Progenitor cell of endocrine pancreas (in vitro differentiated cells): Measurements from ENCODE around the gene SRCIN1. TPM values are rescaled to one million over a fixed set of nuclear protein-coding genes. Genes with fewer than 3 reads are reported as not detected.

Experiments used
- DNase-seq: peaks from one replicate; pipeline ENCODE4 v3.0.0; 2021; ENCODE audit warnings: low spot score; ENCODE audit not compliant: unreplicated experiment
- H3K27ac Mint-ChIP-seq: 2 replicates; pipeline ENCODE4 v1.8.0; 2021; ENCODE audit warnings: mild to moderate bottlenecking, moderate library complexity, mixed read lengths
- H3K27me3 Mint-ChIP-seq: 2 replicates; pipeline ENCODE4 v1.8.0; 2021; ENCODE audit warnings: mixed read lengths
- H3K36me3 Mint-ChIP-seq: 2 replicates; pipeline ENCODE4 v1.8.0; 2022; ENCODE audit warnings: mixed read lengths; ENCODE audit not compliant: insufficient read depth
- H3K4me1 Mint-ChIP-seq: 2 replicates; pipeline ENCODE4 v1.8.0; 2021; ENCODE audit warnings: low read depth, mixed read lengths
- H3K4me3 Mint-ChIP-seq: 2 replicates; pipeline ENCODE4 v1.8.0; 2021; ENCODE audit warnings: low read depth, mild to moderate bottlenecking, moderate library complexity, mixed read lengths
- H3K9me3 Mint-ChIP-seq: 2 replicates; pipeline ENCODE4 v1.8.0; 2021; ENCODE audit warnings: low read depth, mixed read lengths
- CTCF ChIP-seq: fragments of 200-600 bp; sonication (generic); IDR thresholded peaks from one replicate; pipeline ENCODE4 v1.5.0; 2021; ENCODE audit warnings: antibody characterized with exemption, mild to moderate bottlenecking; ENCODE audit not compliant: unreplicated experiment
- total RNA-seq: library from RNA; stranded (reverse); gene quantifications from 2 replicates; pipeline ENCODE4 v1.2.1, GENCODE V29; 2021

SRCIN1 gene
- total RNA-seq, 1 donor from 2014 or later: 13.8 TPM

DNA sequence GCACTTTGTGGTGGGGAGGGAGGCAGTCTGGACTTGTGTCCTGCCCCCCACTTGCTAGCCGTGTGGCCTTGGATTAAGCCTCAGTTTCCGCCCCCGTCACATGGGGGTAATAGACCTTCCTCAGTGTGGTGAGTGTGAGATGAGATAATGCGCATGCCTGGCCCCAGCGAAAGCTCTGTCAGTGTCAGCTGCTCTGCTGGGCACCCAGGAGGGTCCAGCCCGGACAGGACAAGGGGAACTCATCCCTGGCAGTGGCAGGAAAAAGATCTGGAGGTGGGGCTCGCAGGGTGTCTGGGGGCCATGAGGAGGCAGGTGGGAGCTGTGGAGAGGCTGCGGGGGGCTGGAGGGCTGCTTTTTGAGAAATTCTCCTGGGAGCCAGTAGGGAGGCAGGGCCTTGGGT, 63.5 kb downstream of the SRCIN1 start:
- H3K27ac Mint-ChIP-seq: no peak overlapping the region
- peaks cover 3% of the 10 kb centered on the region for H3K9me3 Mint-ChIP-seq
- peaks cover 2% of the 10 kb centered on the region for H3K27me3 Mint-ChIP-seq
- no peak overlapping the region for H3K4me3 Mint-ChIP-seq
- H3K36me3 Mint-ChIP-seq: no peaks in the 10 kb centered on the region
- peaks cover 3% of the 10 kb centered on the region for H3K4me1 Mint-ChIP-seq
- TF ChIP-seq CTCF: no peak
- no peak for DNase-seq

DNA sequence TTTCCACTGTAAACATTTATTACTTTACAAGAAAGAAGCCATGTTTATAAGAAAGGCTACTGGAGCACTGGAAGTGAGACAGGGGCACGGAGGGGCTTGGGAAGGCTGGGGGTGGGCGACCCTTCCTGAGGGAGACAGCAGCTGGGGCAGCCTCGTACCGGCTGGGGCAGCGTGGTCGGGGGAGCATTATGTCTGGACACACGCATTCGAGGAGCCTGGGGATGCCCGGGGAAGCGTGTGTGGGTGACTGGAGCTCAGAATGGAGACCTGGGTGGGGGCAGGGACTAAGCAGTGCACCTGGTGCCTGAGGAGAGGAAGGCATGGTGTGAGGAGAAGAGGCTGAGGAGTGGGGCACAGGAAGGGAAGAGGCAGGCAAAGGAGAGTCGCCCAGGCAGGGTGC, 64.5 kb downstream of the SRCIN1 start:
- H3K4me3 Mint-ChIP-seq: no peak overlapping the region
- peaks cover 3% of the 10 kb centered on the region for H3K9me3 Mint-ChIP-seq
- H3K36me3 Mint-ChIP-seq: no peaks in the 10 kb centered on the region
- no peak for DNase-seq
- no peak overlapping the region for H3K27ac Mint-ChIP-seq
- peaks cover 3% of the 10 kb centered on the region for H3K4me1 Mint-ChIP-seq
- H3K27me3 Mint-ChIP-seq: peaks cover 7% of the 10 kb centered on the region
- no peak for TF ChIP-seq CTCF

DNA sequence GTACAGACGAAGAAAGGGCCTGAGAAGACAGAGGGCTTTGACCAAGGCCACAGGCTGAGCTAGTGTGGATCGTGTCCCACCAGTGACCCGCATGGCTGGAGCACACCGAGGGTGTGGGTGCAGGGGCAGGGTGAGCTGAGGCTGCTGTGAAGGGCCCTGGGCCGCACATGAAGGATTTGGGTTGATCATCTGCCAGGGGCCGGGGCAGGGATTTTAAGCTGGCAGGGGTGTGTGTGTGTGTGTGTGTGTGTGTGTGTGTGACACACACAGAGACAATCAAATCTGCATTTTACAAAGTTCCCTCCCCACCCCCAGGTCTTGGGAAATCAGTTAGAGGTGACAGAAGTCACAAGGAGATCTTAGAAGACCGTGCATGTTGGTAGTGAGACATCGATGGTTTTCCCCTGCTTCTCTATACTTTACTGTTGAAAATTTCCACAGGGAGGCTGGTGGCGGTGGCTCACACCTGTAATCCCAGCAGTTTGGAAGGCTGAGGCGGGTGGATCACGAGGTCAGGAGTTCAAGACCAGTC, 65.2 kb downstream of the SRCIN1 start:
- no peaks in the 10 kb centered on the region for H3K36me3 Mint-ChIP-seq
- H3K9me3 Mint-ChIP-seq: peaks cover 3% of the 10 kb centered on the region
- H3K27ac Mint-ChIP-seq: no peak overlapping the region
- H3K27me3 Mint-ChIP-seq: peaks cover 14% of the 10 kb centered on the region
- H3K4me1 Mint-ChIP-seq: peaks cover 3% of the 10 kb centered on the region
- DNase-seq: no peak
- H3K4me3 Mint-ChIP-seq: no peak overlapping the region
- no peak for TF ChIP-seq CTCF

- Mint-ChIP-seq H3K27ac (no peak overlapping the region), H3K4me1 (peaks cover 3% of the 10 kb centered on the region), H3K4me3 (no peak overlapping the region), H3K9me3 (peaks cover 3% of the 10 kb centered on the region), H3K36me3 (no peaks in the 10 kb centered on the region), H3K27me3 (peaks cover 18% of the 10 kb centered on the region)
- TF ChIP-seq CTCF: no peak
- DNase-seq: no peak
Observed at GRCh38 chr17:38539386-38539785, 66.4 kb downstream of the SRCIN1 start.

GRCh38 chr17:38538906-38539305, 66.8 kb downstream of the SRCIN1 start:
- no peak for DNase-seq
- Mint-ChIP-seq H3K36me3 (no peaks in the 10 kb centered on the region), H3K4me1 (peaks cover 3% of the 10 kb centered on the region), H3K9me3 (peaks cover 3% of the 10 kb centered on the region), H3K4me3 (no peak overlapping the region), H3K27ac (no peak overlapping the region), H3K27me3 (peaks cover 23% of the 10 kb centered on the region)
- TF ChIP-seq CTCF: no peak
